ENCODE results near the gene AFG3L2.
"Not testable (repeated sequence)": the region's sequence is repeated elsewhere in the genome, so short reads cannot be mapped to it uniquely, and the experiment has no call there.

Gene AFG3L2

GRCh38 chr18:12397793-12398192 is 20.8 kb upstream of the AFG3L2 start:
- DNase-seq (ENCODE audit: low spot score) (no peak), FAIRE-seq (no peak)

- no peak for DNase-seq (ENCODE audit: low spot score)
- peak; percentile 77 for FAIRE-seq
Observed at GRCh38 chr18:12397254-12397653, 20.2 kb upstream of the AFG3L2 start.

GRCh38 chr18:12394428-12394827 is 17.4 kb upstream of the AFG3L2 start:
- DNase-seq (ENCODE audit: low spot score) (no peak), FAIRE-seq (no peak)

- no peak for DNase-seq (ENCODE audit: low spot score)
- FAIRE-seq, result no peak
Observed at GRCh38 chr18:12393998-12394397, 17.0 kb upstream of the AFG3L2 start.

GRCh38 chr18:12393510-12393909 is 16.5 kb upstream of the AFG3L2 start:
- FAIRE-seq (no peak), DNase-seq (ENCODE audit: low spot score) (no peak)

GRCh38 chr18:12391487-12392165 is 14.6 kb upstream of the AFG3L2 start:
- no peak for FAIRE-seq
- peak; percentile 82 for DNase-seq (ENCODE audit: low spot score)

GRCh38 chr18:12388442-12388841 is 11.4 kb upstream of the AFG3L2 start:
- DNase-seq (ENCODE audit: low spot score) (no peak), FAIRE-seq (no peak)

- no peak for FAIRE-seq
Observed at GRCh38 chr18:12384261-12384660, 7.2 kb upstream of the AFG3L2 start.

GRCh38 chr18:12383759-12384158 is 6.7 kb upstream of the AFG3L2 start:
- FAIRE-seq; DNase-seq (ENCODE audit: low spot score): not testable (repeated sequence)

More at GRCh38 chr18:12384261-12384660, 7.2 kb upstream of the AFG3L2 start:
- DNase-seq (ENCODE audit: low spot score), result no peak

- DNase-seq (ENCODE audit: low spot score); FAIRE-seq: not testable (repeated sequence)
Observed at GRCh38 chr18:12382221-12382814, 5.3 kb upstream of the AFG3L2 start.

- not testable (repeated sequence) for FAIRE-seq; DNase-seq (ENCODE audit: low spot score)
Observed at GRCh38 chr18:12378198-12378558, 1.2 kb upstream of the AFG3L2 start.

- DNase-seq (ENCODE audit: low spot score) (no peak), FAIRE-seq (no peak)
Observed at GRCh38 chr18:12377556-12378197, 650 bp upstream of the AFG3L2 start.

GRCh38 chr18:12376034-12376753 is 833 bp downstream of the AFG3L2 start:
- no peak for DNase-seq (ENCODE audit: low spot score)

GRCh38 chr18:12374401-12374800 is 2.6 kb downstream of the AFG3L2 start:
- DNase-seq (ENCODE audit: low spot score), result no peak

More at GRCh38 chr18:12376034-12376753, 833 bp downstream of the AFG3L2 start:
- peak; percentile 90 for FAIRE-seq

GRCh38 chr18:12373771-12374116 is 3.3 kb downstream of the AFG3L2 start:
- FAIRE-seq (no peak), DNase-seq (ENCODE audit: low spot score) (no peak)

More at GRCh38 chr18:12374401-12374800, 2.6 kb downstream of the AFG3L2 start:
- FAIRE-seq, result peak; percentile 5

GRCh38 chr18:12373116-12373770 is 3.8 kb downstream of the AFG3L2 start:
- FAIRE-seq (no peak), DNase-seq (ENCODE audit: low spot score) (no peak)

GRCh38 chr18:12372406-12372805 is 4.6 kb downstream of the AFG3L2 start:
- DNase-seq (ENCODE audit: low spot score) (no peak), FAIRE-seq (no peak)

- no peak for DNase-seq (ENCODE audit: low spot score)
- FAIRE-seq, result no peak
Observed at GRCh38 chr18:12371590-12371989, 5.4 kb downstream of the AFG3L2 start.

GRCh38 chr18:12369211-12369610 is 7.8 kb downstream of the AFG3L2 start:
- FAIRE-seq (no peak), DNase-seq (ENCODE audit: low spot score) (no peak)

GRCh38 chr18:12366784-12367183 is 10.2 kb downstream of the AFG3L2 start:
- FAIRE-seq (no peak), DNase-seq (ENCODE audit: low spot score) (no peak)

GRCh38 chr18:12366379-12366778 is 10.6 kb downstream of the AFG3L2 start:
- DNase-seq (ENCODE audit: low spot score), result no peak
- FAIRE-seq, result no peak

All from urothelium cell line (cell line).